Gastroesophageal sphincter (tissue), 3 donors: ENCODE data around the gene DNAJA3.

Experiments
- CTCF ChIP-seq, 4 experiments: fragments of 200-600 bp in 2 of 4; fragments of 450-650 bp in 2 of 4; sonication (generic) in 1 of 4; IDR thresholded peaks; one replicate each; pipeline ENCODE4 v1.5.1; 2017 to 2019; ENCODE audit warnings: antibody characterized with exemption in 4 of 4, mild to moderate bottlenecking in 2 of 4, moderate library complexity in 2 of 4
- POLR2A ChIP-seq, 2 donors: fragments of 450-650 bp; IDR thresholded peaks; one replicate each; pipeline ENCODE4 v1.6.1; 2017; ENCODE audit warnings: antibody characterized with exemption in 2 of 2, mild to moderate bottlenecking in 2 of 2, moderate library complexity in 1 of 2

GRCh38 chr16:4419402-4419959 lies 6.2 kb upstream of the DNAJA3 start:
- TF ChIP-seq CTCF (IDR thresholded peaks at IDR 0.05) (no peak), POLR2A (IDR thresholded peaks at IDR 0.05) (no peak)
